ENCODE measurements around the gene FUT1.

- no peak for TF ChIP-seq FOXJ3 (CRISPR knock-in tag; IDR thresholded peaks at IDR 0.05)
- TF ChIP-seq NRF1 (IDR thresholded peaks at IDR 0.05; ENCODE audit: low read depth, low read length): no peak
- TF ChIP-seq CTCF (IDR thresholded peaks at IDR 0.05): no peak
- no peak for TF ChIP-seq POLR2AphosphoS5 (IDR thresholded peaks at IDR 0.05; ENCODE audit: low read depth, low read length)
- TF ChIP-seq USF2 (IDR thresholded peaks at IDR 0.05; ENCODE audit: borderline replicate concordance, low read depth, low read length): no peak
- no peak for TF ChIP-seq TAF1 (IDR thresholded peaks at IDR 0.05; ENCODE audit: borderline replicate concordance, low read depth, low read length)
- no peak for TF ChIP-seq RFX5 (IDR thresholded peaks at IDR 0.05; ENCODE audit: low read length)
- no peak for TF ChIP-seq FOSL2 (IDR thresholded peaks at IDR 0.05; ENCODE audit: borderline replicate concordance, low read depth)
- TF ChIP-seq ZBTB33 (IDR thresholded peaks at IDR 0.05; ENCODE audit: borderline replicate concordance, low read depth): no peak
- TF ChIP-seq YY1 (IDR thresholded peaks at IDR 0.05; ENCODE audit: low read depth): no peak
Measured at GRCh38 chr19:48799358-48800300, 47.2 kb upstream of the FUT1 start.
